GM10266 (cell line): ENCODE data around the gene FAM72A.
"Not testable (repeated sequence)": the region's sequence is repeated elsewhere in the genome, so short reads cannot be mapped to it uniquely, and the experiment has no call there.

Experiments
- DNase-seq: peaks from one replicate; pipeline ENCODE4 v3.0.0; 2012; ENCODE audit errors: extremely low spot score

The FAM72A gene

DNA sequence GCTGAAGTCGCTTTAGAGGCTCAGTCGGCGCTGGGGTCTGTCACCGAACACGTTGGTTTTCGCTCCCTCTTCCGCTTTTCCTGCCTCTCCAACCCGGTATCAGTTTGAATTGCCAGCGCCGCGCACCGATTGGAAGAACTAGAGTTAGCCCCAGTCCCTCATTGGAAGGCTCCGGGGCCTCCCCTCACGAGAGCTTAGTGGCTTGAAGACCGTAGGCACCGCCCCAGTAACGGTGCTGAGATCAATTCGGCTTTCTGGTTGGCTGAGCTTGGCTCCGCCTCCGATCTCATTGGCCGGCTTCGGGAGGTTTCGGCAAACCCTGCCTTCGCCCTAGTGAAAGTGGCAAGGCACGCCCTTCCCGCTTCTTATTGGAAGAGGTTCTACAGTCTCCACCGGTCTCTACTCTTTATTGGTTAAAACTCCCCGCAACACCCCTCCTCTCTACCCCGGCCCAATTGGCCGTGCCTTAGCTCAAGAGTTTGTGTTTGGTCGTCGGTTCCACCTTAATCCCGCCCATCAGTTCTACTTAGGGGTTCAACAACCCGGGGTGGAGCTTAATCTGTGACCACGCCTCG, at the start of gene FAM72A:
TSS of gene FAM72A (minus strand) at position 51 of the 575 bp plus-strand sequence. CDS start 814 bp downstream, outside the sequence.
- DNase-seq: not testable (repeated sequence)

DNA sequence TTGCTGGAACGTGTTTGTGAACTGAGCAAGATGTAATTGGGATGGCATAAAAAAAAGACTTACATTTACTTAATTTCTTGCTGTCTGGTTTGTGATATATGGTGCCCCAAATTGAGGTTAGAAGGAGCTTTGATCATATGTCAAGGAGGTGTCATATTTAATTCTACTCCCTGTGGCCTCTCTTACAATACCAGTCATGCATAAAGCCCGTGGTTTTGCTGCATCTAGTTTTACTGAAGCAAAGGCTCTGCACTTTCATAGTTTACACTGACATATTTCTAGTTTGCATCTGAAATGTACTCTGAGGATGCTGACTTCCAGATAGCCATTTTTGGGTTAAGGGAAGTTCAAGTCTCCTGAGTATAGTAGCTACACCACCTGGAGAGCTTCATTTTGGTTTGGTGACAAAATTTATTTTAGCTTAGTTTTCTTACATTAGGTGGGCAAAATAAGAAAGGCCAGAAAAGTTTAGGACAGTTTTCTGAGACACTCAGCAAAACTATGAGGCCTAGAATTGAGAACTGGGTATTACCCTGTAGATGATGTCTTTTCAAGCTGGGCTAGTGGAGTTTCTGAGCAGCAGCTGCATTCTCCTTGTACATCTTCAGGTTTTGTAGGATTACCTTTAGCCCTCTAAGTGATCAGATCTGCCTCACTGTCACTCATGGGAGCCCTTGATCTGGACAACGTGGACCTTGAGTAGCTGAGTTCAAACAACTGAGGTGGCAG, 48.5 kb upstream of the FAM72A start:
- not testable (repeated sequence) for DNase-seq

DNA sequence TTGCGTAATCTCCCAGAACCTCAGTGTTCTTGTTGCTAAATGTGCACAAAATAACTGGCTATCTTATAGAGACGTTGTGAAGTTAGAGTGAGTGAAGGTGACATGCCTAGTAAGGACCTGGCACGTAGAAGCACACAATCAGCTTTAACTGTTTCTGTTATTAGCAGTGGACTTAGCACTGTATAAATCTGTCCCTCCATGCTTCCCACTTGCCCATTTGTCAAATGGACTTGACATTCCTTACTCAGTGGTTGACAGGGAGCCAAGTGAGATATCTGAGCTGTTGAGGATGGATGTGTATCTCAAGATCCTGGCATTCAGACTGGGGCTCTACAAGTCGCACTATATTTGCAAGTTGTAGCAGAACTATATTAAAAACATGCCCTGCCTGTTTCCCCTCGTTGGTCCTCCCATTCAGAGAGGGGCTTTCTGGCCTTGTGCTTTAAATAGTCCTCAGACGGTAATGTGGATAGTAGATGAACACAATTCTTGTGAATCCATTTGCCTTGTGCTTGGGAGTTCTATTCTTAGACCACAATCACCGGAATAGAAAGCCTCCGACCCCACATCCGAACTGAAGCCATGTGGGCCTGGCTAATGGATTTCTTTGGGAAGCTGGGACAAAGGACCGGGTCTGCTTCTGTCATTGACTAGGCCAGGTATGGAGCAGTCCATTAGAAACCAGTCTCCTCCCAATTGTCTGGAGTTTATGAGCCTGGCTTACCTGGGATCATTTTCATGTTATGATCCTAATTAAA, 43.7 kb upstream of the FAM72A start:
- not testable (repeated sequence) for DNase-seq

DNA sequence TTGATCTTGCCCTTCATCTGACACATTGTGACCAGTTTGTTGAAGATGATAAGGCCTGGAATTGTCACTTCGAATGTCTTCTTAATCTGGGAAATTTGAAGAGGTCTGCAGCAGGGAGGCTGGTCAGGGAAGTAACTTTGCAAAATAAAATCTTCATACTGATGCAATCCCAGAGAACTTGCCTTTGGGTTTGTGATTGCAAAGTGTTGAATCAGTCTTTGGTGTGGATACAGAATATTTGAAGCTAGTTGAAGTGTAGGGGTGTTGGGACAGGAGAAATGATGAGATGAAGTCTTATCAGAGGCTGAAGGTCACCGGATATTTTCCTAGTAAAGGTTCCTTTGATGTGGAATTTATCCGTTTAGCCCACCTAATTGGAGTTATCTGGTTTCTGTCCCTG, 42.8 kb upstream of the FAM72A start:
- not testable (repeated sequence) for DNase-seq

DNA sequence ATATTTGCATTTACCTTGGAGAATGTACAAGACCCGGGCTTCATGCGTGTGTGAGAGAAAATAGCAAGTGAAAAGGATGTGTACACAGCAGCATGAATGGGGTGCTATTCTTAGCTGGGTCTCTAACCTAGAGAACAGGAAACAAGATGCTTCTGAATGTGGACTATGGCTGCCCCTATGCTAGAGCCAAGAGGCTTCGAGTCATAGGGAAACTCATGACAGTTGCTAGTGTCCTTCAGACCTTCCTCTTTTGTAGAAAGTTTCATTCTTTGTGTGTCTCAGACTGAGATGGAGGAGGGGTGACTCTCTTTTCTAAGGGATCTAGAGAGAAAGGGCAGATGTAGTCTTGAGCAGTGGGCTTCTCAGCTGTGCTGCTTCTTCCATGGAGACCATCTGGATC, 40.7 kb upstream of the FAM72A start:
- DNase-seq: not testable (repeated sequence)

DNA sequence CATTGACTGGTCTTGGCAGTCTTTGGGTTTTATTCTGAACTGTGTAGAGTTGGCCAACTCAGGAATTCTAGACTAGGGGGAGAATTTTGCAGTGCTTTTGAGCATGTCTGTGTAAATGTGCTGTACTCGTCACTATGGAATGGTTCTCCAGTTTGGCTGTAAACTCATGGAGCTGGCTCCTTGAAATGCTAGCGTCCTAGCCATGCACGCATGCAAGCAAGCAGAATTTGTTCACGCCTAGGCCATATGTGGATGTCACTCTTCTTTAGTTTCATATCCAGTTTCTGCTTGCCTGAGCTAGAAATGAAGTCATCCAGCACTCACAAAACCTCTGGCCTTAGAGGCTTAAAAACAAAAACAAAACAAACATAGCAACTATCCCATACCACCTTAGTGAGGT, 37.6 kb upstream of the FAM72A start:
- not testable (repeated sequence) for DNase-seq

DNA sequence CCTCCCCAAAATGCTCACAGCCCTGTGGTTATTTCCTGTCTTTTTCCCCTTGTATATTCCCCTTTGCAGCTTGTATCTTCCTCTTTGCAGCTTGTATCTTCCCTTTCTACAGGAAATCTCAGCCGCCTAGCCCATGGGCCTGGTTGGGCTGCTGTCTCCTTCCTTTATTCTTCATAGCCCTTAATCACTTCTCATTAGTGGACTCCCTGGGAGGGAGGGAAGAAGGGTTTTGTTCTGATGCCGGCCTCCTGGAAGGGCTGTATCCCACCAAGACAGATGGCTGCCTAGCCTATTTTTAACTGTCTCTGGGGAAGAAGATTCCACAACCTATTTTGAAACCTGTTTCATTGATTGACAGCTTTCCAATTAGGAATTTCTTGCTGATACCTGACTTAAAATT, 32.6 kb upstream of the FAM72A start:
- not testable (repeated sequence) for DNase-seq

GRCh38 chr1:206234189-206234916, 31.7 kb upstream of the FAM72A start:
- DNase-seq: not testable (repeated sequence)

GRCh38 chr1:206232970-206233645, 30.5 kb upstream of the FAM72A start:
- DNase-seq: not testable (repeated sequence)

DNA sequence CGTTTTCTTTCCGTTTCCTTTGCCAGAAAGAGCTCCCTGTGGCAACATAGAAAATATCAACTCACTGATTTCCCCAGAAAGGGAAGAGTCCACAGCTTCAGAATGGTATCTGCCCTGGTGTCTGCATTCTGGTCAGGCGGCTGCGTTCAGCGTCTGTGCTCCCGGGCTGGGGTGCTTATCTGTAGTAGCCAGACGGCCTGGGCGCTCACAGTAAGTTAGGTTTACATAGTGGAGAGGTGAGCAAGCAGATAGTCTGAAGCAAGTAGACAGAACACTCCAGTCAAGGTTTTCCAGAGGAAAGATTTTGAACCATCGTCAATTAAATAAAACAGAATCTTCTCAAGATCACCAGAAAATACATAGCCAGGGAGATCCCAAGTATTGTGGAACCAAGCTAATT, 29.4 kb upstream of the FAM72A start:
- DNase-seq: not testable (repeated sequence)

- not testable (repeated sequence) for DNase-seq
Observed at GRCh38 chr1:206229286-206229685, 26.6 kb upstream of the FAM72A start.

DNA sequence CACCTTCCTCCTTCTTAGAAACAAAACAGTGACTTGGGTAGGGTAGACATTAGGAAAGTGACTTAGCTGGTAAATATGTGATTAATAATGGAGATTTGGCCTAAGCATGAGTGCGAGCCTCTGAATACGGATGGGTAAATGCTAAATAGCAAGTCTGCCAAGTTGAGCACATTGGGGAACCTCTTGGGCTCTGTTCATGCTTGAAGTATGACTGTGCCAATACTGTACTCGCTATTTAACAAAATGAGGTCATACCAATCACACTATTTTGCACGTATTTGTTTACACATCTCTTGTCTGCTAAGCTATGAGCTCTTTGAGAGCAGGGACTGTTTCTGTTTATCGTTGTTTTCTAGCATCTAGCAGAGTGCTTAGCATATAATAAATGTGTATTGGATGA, 24.2 kb upstream of the FAM72A start:
- not testable (repeated sequence) for DNase-seq

DNA sequence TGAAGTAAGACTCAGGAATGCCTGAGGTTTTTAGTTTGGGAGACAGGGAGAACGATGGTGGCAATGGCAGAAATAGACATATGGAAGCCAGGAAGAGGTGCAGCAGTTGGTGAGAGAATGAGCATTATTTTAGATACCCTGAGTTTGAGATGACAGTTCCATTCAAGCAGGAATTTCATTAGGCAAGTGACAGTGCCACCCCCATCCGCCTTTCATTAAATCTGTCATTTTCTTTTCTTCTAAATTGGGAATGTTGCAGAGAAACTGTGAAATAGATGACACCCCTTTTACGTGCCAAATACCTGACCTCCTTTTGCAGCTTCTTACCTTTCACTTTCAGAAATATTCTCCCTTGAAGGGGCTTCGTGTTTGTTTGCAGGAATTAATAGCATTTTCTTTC, 22.7 kb upstream of the FAM72A start:
- DNase-seq: not testable (repeated sequence)

DNA sequence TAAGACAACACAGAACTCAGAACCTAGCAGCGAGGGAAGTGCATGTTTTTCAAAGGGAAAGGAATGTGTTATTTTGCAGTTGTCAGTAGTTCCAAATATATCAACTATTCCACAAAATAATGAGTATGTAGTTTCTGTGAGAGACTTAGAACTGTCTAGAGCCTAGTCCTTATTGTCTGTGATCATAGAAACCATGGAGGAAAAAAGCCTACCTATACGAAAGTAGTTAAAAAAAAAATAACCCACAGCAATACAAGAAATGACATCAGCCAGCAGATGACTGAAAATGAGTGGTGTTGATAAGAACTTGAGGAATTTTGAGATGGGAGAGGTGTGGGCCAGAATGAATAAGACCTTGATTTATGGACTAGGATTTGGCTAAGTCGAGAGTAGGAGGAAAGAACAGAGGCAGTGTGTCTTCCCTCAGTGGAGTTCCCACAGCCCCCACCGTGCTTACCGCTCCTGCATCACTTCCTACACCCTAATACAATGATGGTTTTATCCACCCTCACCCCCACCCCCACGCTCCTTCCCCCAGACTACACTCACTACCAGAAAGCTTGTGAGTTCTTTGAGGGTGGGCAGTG, 21.6 kb upstream of the FAM72A start:
- not testable (repeated sequence) for DNase-seq

GRCh38 chr1:206221585-206221984, 18.9 kb upstream of the FAM72A start:
- not testable (repeated sequence) for DNase-seq

DNA sequence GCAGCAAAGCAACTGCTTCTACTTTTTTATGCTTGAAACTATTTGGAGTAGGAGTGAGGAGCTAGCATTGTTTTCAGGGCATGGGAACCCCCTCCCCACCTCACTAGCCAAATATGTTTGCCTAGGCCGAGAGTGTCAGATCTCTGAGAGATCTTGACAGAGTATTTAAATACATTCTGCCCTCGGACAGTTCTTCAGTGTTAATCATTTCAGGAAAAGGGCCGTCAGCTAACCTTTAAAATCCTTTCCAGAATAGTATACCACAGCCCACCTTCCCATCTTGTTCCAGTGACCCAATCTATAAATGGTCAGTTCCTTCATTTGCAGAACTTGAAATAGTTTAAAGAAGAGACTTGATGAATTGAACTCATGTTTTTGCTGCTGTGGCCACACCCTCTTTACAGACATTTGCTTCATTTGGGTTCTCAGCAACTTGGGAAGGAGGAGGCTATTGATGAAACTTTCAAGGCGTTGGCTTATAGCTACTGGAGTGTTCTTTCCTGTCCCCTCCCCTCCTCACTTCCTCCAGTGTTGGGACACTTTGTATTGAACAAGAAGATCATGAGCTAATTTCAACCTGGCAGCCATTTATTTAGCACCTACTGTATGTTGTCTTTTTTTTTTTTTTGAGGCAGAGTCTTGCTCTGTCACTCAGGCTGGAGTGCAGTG, 17.8 kb upstream of the FAM72A start:
- not testable (repeated sequence) for DNase-seq

GRCh38 chr1:206219514-206220331, 17.1 kb upstream of the FAM72A start:
- not testable (repeated sequence) for DNase-seq

GRCh38 chr1:206218765-206219164, 16.1 kb upstream of the FAM72A start:
- not testable (repeated sequence) for DNase-seq

DNA sequence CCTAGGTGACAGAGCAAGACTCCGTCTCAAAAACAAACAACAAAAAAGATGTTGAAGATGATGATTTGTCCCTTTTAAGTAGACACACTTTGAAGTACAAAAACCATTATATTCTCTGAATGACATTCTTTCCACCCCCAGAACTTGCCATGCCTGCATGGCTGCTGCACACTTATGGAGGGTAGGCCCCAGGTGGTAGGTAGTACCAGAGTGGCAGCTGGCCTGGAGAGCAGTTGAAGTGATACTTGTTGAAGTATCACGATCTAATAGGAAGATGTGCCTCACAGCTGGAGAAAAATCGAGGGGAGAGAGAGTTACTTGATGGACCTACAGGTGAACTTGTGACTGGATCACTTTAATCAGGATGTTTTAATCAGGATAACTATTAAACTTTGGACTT, 15.6 kb upstream of the FAM72A start:
- DNase-seq: not testable (repeated sequence)
